Measurements from ENCODE around the gene LAMA3.

DNA sequence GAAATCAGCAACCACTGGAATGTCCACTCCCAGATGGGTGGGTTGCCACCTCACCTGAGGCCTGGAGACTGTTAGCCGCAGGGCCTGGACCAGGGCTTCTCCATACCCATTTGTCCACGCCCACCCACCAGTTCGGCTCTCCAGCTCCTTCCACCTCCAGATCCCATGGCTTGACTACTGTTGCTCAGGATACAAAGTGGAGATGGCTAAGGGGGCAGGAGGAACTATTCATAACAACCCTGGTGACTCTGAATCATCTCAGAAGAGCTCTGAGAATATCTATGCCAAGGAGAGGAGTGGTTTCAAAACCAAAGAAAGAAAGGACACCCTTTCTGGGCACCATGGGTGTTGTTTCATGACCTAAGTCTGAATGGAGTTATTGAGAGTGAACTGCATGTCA lies 145.8 kb downstream of the LAMA3 start:
- TF ChIP-seq CTCF (conservative IDR thresholded peaks at IDR 0.05 in 1 of 2, IDR thresholded peaks at IDR 0.05 in 1 of 2; ENCODE audit: extremely low read depth in 1 of 2, insufficient read depth in 1 of 2, low read depth in 1 of 2, low read length in 2 of 2) (no peak), EZH2 (IDR thresholded peaks at IDR 0.05; ENCODE audit: borderline replicate concordance, low read length) (no peak)

All from mammary epithelial cell (primary cell).